HUES64 (cell line): ENCODE data around the gene GPATCH3.
A peak's percentile ranks its signal among the peaks of the same experiment; 100 is the strongest.

Source experiments
- H3K27ac ChIP-seq: 2 replicates; pipeline ENCODE4 v1.7.0; 2013; ENCODE audit warnings: low read depth, low read length, inconsistent platforms
- H3K27me3 ChIP-seq: 2 replicates; pipeline ENCODE4 v1.6.1; 2013; ENCODE audit warnings: mild to moderate bottlenecking, low read length; ENCODE audit not compliant: insufficient read depth
- H3K36me3 ChIP-seq: 2 replicates; pipeline ENCODE4 v1.6.1; 2013; ENCODE audit warnings: mild to moderate bottlenecking, low read length; ENCODE audit not compliant: insufficient read depth
- H3K4me1 ChIP-seq: 2 replicates; pipeline ENCODE4 v1.6.1; 2013; ENCODE audit warnings: mild to moderate bottlenecking, low read length, moderate library complexity; ENCODE audit not compliant: insufficient read depth
- H3K4me3 ChIP-seq: 2 replicates; pipeline ENCODE4 v1.5.1; 2013; ENCODE audit warnings: mild to moderate bottlenecking, low read length, moderate library complexity
- H3K9ac ChIP-seq: 2 replicates; pipeline ENCODE4 v1.6.1; 2013; ENCODE audit warnings: mild to moderate bottlenecking, low read depth, low read length
- H3K9me3 ChIP-seq: 2 replicates; pipeline ENCODE4 v1.6.1; 2013; ENCODE audit warnings: low read depth, low read length; ENCODE audit not compliant: insufficient read depth
- WGBS: fragments of 150-250, 120-280 bp; methylation state at CpG from one replicate; pipeline ENCODE4 v1.1.7; 2013; ENCODE audit warnings: missing lambda C conversion rate; 5-methylcytosine and 5-hydroxymethylcytosine counted together

Gene GPATCH3

GRCh38 chr1:26863685-26864077 lies 36.6 kb downstream of the GPATCH3 start:
- H3K27me3 ChIP-seq: peaks cover 16% of the 10 kb centered on the region
- no peak overlapping the region for H3K27ac ChIP-seq
- H3K4me1 ChIP-seq: peaks cover 11% of the 10 kb centered on the region
- no peak overlapping the region; the same call in 1 of the 2 replicates for H3K9ac ChIP-seq
- H3K4me3 ChIP-seq: peak overlapping the region; percentile 70
- H3K9me3 ChIP-seq: no peaks in the 10 kb centered on the region
- WGBS: 84% methylated on average over 16 of the region's 20 CpGs
- H3K36me3 ChIP-seq: no peaks in the 10 kb centered on the region

- Histone ChIP-seq H3K27ac (no peak within 1 kb of the TSS), H3K27me3 (peaks cover 16% of the 10 kb centered on the region), H3K4me3 (peak within 1 kb of the TSS; percentile 70), H3K9ac (no peak within 1 kb of the TSS; the same call in 1 of the 2 replicates), H3K36me3 (no peaks in the 10 kb centered on the region), H3K4me1 (peaks cover 11% of the 10 kb centered on the region), H3K9me3 (no peaks in the 10 kb centered on the region)
- WGBS: 81% methylated on average over 35 of the region's 37 CpGs
These were observed 37.2 kb downstream of the GPATCH3 start, which contains the start of gene SFN for GRCh38 chr1:26862781-26863684. Gene SFN, plus strand, starts transcription at chr1:26863149. Its CDS starts 64 bp downstream, at chr1:26863213.

GRCh38 chr1:26861889-26862378 lies 38.3 kb downstream of the GPATCH3 start:
- H3K9me3 ChIP-seq: no peaks in the 10 kb centered on the region
- no peak overlapping the region for H3K4me3 ChIP-seq
- no peak overlapping the region for H3K27ac ChIP-seq
- H3K9ac ChIP-seq: no peak overlapping the region
- peaks cover 7% of the 10 kb centered on the region for H3K4me1 ChIP-seq
- 92% methylated on average over 7 of the region's 7 CpGs for WGBS
- H3K27me3 ChIP-seq: peaks cover 16% of the 10 kb centered on the region
- H3K36me3 ChIP-seq: no peaks in the 10 kb centered on the region

- H3K9ac ChIP-seq: no peak overlapping the region
- no peak overlapping the region for H3K27ac ChIP-seq
These were observed 39.0 kb downstream of the GPATCH3 start for GRCh38 chr1:26861286-26861701.

GRCh38 chr1:26858891-26859640 lies 41.2 kb downstream of the GPATCH3 start:
- Histone ChIP-seq H3K27ac (no peak overlapping the region), H3K9me3 (no peaks in the 10 kb centered on the region), H3K4me1 (peaks cover 7% of the 10 kb centered on the region), H3K4me3 (no peak overlapping the region), H3K36me3 (peaks cover 3% of the 10 kb centered on the region), H3K27me3 (peaks cover 11% of the 10 kb centered on the region), H3K9ac (no peak overlapping the region)
- whole genome bisulfite sequencing: 90% methylated on average over 7 of the region's 7 CpGs

More at GRCh38 chr1:26861286-26861701, 39.0 kb downstream of the GPATCH3 start:
- Histone ChIP-seq H3K36me3 (no peaks in the 10 kb centered on the region), H3K27me3 (peaks cover 16% of the 10 kb centered on the region), H3K4me3 (no peak overlapping the region), H3K9me3 (no peaks in the 10 kb centered on the region), H3K4me1 (peaks cover 10% of the 10 kb centered on the region)
- 81% methylated on average over 5 of the region's 5 CpGs for WGBS

GRCh38 chr1:26858160-26858559 lies 42.1 kb downstream of the GPATCH3 start:
- H3K27me3 ChIP-seq: peaks cover 2% of the 10 kb centered on the region
- H3K4me1 ChIP-seq: peaks cover 7% of the 10 kb centered on the region
- WGBS: 95% methylated on average over 4 of the region's 4 CpGs
- peaks cover 11% of the 10 kb centered on the region for H3K36me3 ChIP-seq
- H3K9ac ChIP-seq: no peak overlapping the region
- H3K4me3 ChIP-seq: no peak overlapping the region
- no peaks in the 10 kb centered on the region for H3K9me3 ChIP-seq
- no peak overlapping the region for H3K27ac ChIP-seq

- Histone ChIP-seq H3K36me3 (peaks cover 15% of the 10 kb centered on the region), H3K27ac (no peak overlapping the region), H3K9me3 (no peaks in the 10 kb centered on the region), H3K4me1 (peaks cover 6% of the 10 kb centered on the region), H3K9ac (no peak overlapping the region), H3K27me3 (no peaks in the 10 kb centered on the region), H3K4me3 (no peak overlapping the region)
- WGBS: 92% methylated on average over 8 of the region's 8 CpGs
These were observed 42.7 kb downstream of the GPATCH3 start for GRCh38 chr1:26857473-26858060.

GRCh38 chr1:26856604-26857469 lies 43.4 kb downstream of the GPATCH3 start:
- peak overlapping the region; percentile 13; the same call in 1 of the 2 replicates for H3K9ac ChIP-seq
- 74% methylated on average over 19 of the region's 21 CpGs for WGBS
- no peaks in the 10 kb centered on the region for H3K27me3 ChIP-seq
- H3K36me3 ChIP-seq: peaks cover 21% of the 10 kb centered on the region
- H3K4me3 ChIP-seq: no peak overlapping the region
- H3K4me1 ChIP-seq: 0 out of 2 replicates have a peak, but pooled peaks cover 3% of the 10 kb centered on the region
- H3K9me3 ChIP-seq: no peaks in the 10 kb centered on the region
- no peak overlapping the region for H3K27ac ChIP-seq

DNA sequence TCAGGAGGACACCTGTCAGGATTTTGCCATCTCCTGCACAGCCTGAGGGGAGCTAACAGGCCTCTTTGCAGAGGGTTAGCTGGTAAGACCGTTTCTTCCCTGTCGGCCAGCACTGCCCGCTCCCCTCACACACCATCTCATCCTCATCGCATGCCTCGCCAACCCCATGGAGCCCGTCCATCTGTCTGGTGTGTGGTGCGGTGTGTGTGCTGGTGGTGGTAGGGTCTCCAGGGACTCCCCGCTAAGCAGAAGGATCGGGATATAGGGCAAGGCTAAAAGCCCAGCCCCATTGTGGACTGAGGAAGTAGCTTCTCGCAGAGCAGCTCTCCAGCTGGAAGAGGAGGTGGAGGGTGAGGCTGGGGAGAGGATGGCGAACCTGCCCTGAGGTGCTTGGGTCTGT lies 44.1 kb downstream of the GPATCH3 start:
- Histone ChIP-seq H3K9me3 (no peaks in the 10 kb centered on the region), H3K4me1 (0 out of 2 replicates have a peak, but pooled peaks cover 3% of the 10 kb centered on the region), H3K27me3 (no peaks in the 10 kb centered on the region), H3K27ac (no peak overlapping the region), H3K9ac (peak overlapping the region; percentile 13; the same call in 1 of the 2 replicates), H3K36me3 (peaks cover 27% of the 10 kb centered on the region), H3K4me3 (no peak overlapping the region)
- 84% methylated on average over 11 of the region's 11 CpGs for WGBS

GRCh38 chr1:26855636-26856035 lies 44.6 kb downstream of the GPATCH3 start:
- Histone ChIP-seq H3K27ac (no peak overlapping the region), H3K9ac (no peak overlapping the region), H3K36me3 (peaks cover 33% of the 10 kb centered on the region), H3K9me3 (no peaks in the 10 kb centered on the region), H3K4me1 (0 out of 2 replicates have a peak, but pooled peaks cover 3% of the 10 kb centered on the region), H3K27me3 (no peaks in the 10 kb centered on the region), H3K4me3 (no peak overlapping the region)
- 87% methylated on average over 4 of the region's 4 CpGs for WGBS
